Peyer's patch (tissue), 4 donors: ENCODE data around the gene PTPMT1. TPM values are rescaled to one million over a fixed set of nuclear protein-coding genes. Genes with fewer than 3 reads are reported as not detected.

Source experiments
- DNase-seq, 3 donors: peaks; one replicate each; pipeline ENCODE4 v3.0.0-alpha.2; 2017 to 2019
- H3K27ac ChIP-seq, 4 donors: fragments of 200-600 bp; sonication (generic); one replicate each; pipeline ENCODE4 v1.5.1; 2016 to 2019
- H3K27me3 ChIP-seq, 2 donors: fragments of 200-600 bp; sonication (generic); one replicate each; pipeline ENCODE4 v1.5.1; 2019
- H3K36me3 ChIP-seq, 3 donors: fragments of 200-600 bp; sonication (generic); one replicate each; pipeline ENCODE4 v1.5.1; 2016 to 2019
- H3K4me1 ChIP-seq, 4 donors: fragments of 200-600 bp; sonication (generic); one replicate each; pipeline ENCODE4 v1.5.1; 2016 to 2019
- H3K4me3 ChIP-seq, 4 donors: fragments of 200-600 bp; sonication (generic); 1 replicate in 3 of 4; 2 replicates in 1 of 4; pipeline ENCODE4 v1.5.1; 2016 to 2019; ENCODE audit warnings: mild to moderate bottlenecking in 1 of 4
- H3K9me3 ChIP-seq, 4 donors: fragments of 200-600 bp; sonication (generic); one replicate each; pipeline ENCODE4 v1.5.1; 2016 to 2019; ENCODE audit warnings: mild to moderate bottlenecking in 1 of 4
- POLR2A ChIP-seq, 2 donors: fragments of 450-650 bp; IDR thresholded peaks; one replicate each; pipeline ENCODE4 v1.5.1; 2017; ENCODE audit warnings: antibody characterized with exemption in 2 of 2, mild to moderate bottlenecking in 2 of 2, moderate library complexity in 2 of 2
- total RNA-seq, 4 donors: library from RNA; depleted of rRNA; stranded (reverse); fragments of >200 nt; gene quantifications; one replicate each; pipeline ENCODE4 v1.1.0, GENCODE V29; 2016
- TF ChIP-seq, protein P1 (sequence below), 6 experiments: fragments of 450-650 bp in 4 of 6; fragments of 200-600 bp in 2 of 6; sonication (generic) in 1 of 6; IDR thresholded peaks; one replicate each; pipeline ENCODE4 v1.5.1; 2017 to 2019; ENCODE audit warnings: antibody characterized with exemption in 6 of 6, mild to moderate bottlenecking in 3 of 6, moderate library complexity in 1 of 6

Gene PTPMT1
- total RNA-seq, 4 donors from 2014 or later, result 43.1 to 80.9 (median 65.8) TPM

DNA sequence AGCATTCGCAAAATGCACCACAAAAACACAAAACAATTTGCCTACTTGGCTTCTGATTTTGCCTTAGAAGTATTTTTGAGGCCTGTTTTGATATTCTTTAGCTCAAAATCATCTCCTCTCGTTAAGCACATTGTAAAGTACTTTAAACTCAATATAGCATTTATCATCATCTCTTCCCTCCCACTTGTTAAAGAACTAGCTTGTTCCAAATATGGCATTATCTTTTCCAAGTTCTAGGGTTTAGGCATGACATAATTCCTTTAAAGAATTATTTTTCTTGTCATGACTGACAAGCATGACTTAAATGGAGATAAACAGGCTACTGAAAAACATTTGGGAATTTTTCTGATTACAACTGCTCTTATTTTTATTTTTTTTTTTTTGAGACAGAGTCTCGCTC lies 33.7 kb upstream of the PTPMT1 start:
- Histone ChIP-seq H3K4me1 (peaks cover 0 to 30% (median 2%) of the 10 kb centered on the region in 4 donors), H3K9me3 (no peaks in the 10 kb centered on the region), H3K36me3 (no peaks in the 10 kb centered on the region), H3K27ac (no peak overlapping the region), H3K4me3 (no peak overlapping the region), H3K27me3 (no peaks in the 10 kb centered on the region)
- DNase-seq, result no peak
- TF ChIP-seq, protein P1, sequence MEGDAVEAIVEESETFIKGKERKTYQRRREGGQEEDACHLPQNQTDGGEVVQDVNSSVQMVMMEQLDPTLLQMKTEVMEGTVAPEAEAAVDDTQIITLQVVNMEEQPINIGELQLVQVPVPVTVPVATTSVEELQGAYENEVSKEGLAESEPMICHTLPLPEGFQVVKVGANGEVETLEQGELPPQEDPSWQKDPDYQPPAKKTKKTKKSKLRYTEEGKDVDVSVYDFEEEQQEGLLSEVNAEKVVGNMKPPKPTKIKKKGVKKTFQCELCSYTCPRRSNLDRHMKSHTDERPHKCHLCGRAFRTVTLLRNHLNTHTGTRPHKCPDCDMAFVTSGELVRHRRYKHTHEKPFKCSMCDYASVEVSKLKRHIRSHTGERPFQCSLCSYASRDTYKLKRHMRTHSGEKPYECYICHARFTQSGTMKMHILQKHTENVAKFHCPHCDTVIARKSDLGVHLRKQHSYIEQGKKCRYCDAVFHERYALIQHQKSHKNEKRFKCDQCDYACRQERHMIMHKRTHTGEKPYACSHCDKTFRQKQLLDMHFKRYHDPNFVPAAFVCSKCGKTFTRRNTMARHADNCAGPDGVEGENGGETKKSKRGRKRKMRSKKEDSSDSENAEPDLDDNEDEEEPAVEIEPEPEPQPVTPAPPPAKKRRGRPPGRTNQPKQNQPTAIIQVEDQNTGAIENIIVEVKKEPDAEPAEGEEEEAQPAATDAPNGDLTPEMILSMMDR (IDR thresholded peaks at IDR 0.05), result no peak

DNA sequence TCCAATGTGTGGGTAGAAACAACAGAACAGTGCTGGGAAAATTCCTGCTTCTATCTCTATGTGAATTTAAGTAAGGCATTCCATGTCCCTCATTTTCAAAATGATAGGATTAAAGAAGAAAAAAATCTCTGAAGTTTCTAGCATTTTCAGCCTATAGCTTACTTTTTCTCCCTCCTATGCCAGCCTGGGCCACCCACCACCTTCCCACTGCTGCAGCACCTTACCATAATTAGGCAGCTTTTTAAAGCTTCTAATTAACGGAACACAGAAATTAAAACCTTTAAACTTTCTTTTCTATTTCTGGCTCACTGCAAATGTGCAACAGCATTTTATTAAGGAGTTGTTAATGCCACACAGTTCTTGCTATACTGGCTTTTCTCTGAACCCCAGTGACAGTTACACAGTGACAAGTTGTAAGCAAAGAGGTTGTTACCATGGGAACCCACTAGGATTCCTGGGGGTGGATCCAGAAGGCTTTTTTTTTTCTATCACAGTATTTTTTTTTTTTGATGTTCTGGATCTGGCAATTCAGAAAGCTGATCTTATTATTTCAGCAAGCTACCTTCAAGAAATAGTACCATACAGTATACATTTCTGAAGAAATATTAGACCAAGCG lies 32.7 kb upstream of the PTPMT1 start:
- H3K9me3 ChIP-seq, result no peaks in the 10 kb centered on the region
- H3K4me1 ChIP-seq, result peaks cover 0 to 37% (median 2%) of the 10 kb centered on the region in 4 donors
- no peak for DNase-seq
- no peak for TF ChIP-seq POLR2A (IDR thresholded peaks at IDR 0.05)
- TF ChIP-seq, protein P1 (IDR thresholded peaks at IDR 0.05), result no peak
- H3K4me3 ChIP-seq, result no peak overlapping the region
- no peak overlapping the region for H3K27ac ChIP-seq
- H3K27me3 ChIP-seq, result no peaks in the 10 kb centered on the region
- H3K36me3 ChIP-seq, result no peaks in the 10 kb centered on the region

DNA sequence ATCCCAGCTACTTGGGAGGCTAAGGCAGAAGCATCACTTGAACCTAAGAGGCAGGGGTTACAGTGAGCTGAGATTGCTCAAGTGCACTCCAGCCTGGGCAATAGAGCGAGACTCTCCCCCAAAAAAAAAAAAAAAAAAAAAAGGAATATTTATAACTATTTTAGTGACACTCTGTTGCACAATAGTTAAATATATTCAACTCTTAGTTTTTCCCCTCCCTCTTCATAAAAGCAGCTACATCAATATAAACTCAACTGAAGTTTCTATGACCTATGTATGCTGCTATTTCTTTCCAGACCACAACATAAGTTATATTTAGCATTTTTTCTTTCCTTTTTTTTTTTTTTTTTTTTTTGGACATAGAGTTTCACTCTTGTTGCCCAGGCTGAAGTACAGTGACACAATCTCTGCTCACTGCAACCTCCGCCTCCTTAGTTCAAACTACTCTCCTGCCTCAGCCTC lies 31.7 kb upstream of the PTPMT1 start:
- DNase-seq, result no peak
- no peak for TF ChIP-seq POLR2A (IDR thresholded peaks at IDR 0.05)
- TF ChIP-seq, protein P1 (IDR thresholded peaks at IDR 0.05), result no peak
- Histone ChIP-seq H3K4me1 (peaks cover 0 to 39% (median 2%) of the 10 kb centered on the region in 4 donors), H3K9me3 (no peaks in the 10 kb centered on the region), H3K27me3 (no peaks in the 10 kb centered on the region), H3K36me3 (no peaks in the 10 kb centered on the region), H3K4me3 (no peak overlapping the region), H3K27ac (peak overlapping the region in 1 of 4 donors; percentile 28)

DNA sequence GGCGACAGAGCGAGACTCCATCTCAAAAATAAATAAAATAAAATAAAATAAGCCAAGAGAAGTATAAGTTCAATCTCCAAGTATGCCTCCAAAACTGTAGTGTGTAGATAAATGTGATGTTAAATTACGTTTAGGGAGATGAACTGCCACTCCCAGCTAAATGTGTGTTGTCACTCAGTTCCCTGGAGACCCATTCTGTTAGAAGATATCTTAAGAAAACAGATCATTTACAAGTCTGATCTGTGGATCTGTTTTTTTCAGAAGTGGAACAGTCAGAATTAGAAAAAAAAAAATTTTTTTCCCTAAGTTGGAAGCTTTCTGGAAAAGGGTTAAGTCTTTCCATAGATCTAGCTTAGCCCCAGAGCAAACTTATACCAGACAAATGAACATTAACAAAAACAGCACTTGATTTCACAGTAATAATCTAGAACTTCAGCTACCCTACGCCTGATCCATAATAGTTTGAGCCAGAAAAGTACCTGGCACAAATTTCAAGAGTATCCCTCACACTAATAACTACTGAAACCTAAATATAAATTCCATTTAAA lies 30.6 kb upstream of the PTPMT1 start:
- Histone ChIP-seq H3K4me1 (peaks cover 0 to 49% (median 3%) of the 10 kb centered on the region in 4 donors), H3K27ac (no peak overlapping the region), H3K4me3 (no peak overlapping the region), H3K9me3 (no peaks in the 10 kb centered on the region), H3K27me3 (no peaks in the 10 kb centered on the region), H3K36me3 (no peaks in the 10 kb centered on the region)
- TF ChIP-seq, protein P1 (IDR thresholded peaks at IDR 0.05), result no peak
- no peak for TF ChIP-seq POLR2A (IDR thresholded peaks at IDR 0.05)
- no peak for DNase-seq

DNA sequence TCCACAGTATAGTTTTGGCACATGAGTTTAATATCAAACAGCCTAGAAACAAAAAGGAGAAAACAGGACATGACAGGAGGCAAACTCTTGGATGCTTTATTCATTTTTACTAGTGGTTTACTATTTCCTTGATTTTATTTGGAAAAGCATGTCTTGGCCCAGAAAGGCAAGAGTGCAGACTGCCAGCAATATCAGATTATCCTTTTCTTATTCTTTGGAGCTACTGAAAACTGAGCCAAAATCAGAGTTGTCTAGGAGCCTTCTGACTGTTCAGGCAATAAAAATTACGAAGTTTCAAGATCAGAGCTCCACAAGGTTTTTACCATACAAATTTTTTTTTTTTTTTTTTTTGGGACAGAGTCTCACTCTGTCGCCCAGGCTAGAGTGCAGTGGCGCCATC lies 28.5 kb upstream of the PTPMT1 start:
- Histone ChIP-seq H3K4me1 (peaks cover 0 to 55% (median 7%) of the 10 kb centered on the region in 4 donors), H3K9me3 (no peaks in the 10 kb centered on the region), H3K36me3 (no peaks in the 10 kb centered on the region), H3K4me3 (no peak overlapping the region), H3K27me3 (no peaks in the 10 kb centered on the region), H3K27ac (no peak overlapping the region)
- DNase-seq, result no peak
- TF ChIP-seq, protein P1 (IDR thresholded peaks at IDR 0.05), result no peak
- no peak for TF ChIP-seq POLR2A (IDR thresholded peaks at IDR 0.05)
